ENCODE measurements around the gene CYP51A1. TPM values are rescaled to one million over a fixed set of nuclear protein-coding genes. Genes with fewer than 3 reads are reported as not detected.
A peak's percentile ranks its signal among the peaks of the same experiment; 100 is the strongest.
"Not testable (repeated sequence)": the region's sequence is repeated elsewhere in the genome, so short reads cannot be mapped to it uniquely, and the experiment has no call there.

The CYP51A1 gene
- total and polyA plus RNA-seq, 8 donors = 9.6 to 43.5 (median 30.4) TPM

DNA sequence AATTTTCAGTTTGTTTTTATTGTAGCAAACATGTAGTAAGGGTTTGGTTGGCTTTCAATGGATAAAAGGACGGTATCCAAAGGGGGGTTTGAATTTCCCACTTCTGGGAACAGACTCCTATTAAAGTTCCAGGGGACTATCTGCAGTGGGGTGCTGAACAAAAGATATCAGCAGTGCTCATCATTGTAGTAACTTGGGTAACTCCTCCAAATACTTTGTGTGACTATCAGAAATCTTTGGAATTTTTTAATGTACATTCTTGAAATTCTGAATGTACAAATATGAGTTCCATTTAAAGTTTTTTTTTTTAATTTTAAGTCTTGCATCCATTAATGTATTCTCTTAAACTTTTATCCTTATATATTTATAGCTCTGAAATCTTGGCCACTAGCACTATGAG is 42.1 kb downstream of the CYP51A1 start:
- H3K27ac ChIP-seq = no peak overlapping the region
- no peak overlapping the region for H3K4me3 ChIP-seq
- H3K36me3 ChIP-seq = peaks cover 6 to 67% (median 11%) of the 10 kb centered on the region in 3 donors
- H3K27me3 ChIP-seq = no peaks in the 10 kb centered on the region
- H3K4me1 ChIP-seq = no peaks in the 10 kb centered on the region
- WGBS, 2 donors = 97 to 99% methylated on average over 1 of the region's 1 CpG
- TF ChIP-seq, protein P1, sequence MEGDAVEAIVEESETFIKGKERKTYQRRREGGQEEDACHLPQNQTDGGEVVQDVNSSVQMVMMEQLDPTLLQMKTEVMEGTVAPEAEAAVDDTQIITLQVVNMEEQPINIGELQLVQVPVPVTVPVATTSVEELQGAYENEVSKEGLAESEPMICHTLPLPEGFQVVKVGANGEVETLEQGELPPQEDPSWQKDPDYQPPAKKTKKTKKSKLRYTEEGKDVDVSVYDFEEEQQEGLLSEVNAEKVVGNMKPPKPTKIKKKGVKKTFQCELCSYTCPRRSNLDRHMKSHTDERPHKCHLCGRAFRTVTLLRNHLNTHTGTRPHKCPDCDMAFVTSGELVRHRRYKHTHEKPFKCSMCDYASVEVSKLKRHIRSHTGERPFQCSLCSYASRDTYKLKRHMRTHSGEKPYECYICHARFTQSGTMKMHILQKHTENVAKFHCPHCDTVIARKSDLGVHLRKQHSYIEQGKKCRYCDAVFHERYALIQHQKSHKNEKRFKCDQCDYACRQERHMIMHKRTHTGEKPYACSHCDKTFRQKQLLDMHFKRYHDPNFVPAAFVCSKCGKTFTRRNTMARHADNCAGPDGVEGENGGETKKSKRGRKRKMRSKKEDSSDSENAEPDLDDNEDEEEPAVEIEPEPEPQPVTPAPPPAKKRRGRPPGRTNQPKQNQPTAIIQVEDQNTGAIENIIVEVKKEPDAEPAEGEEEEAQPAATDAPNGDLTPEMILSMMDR (IDR thresholded peaks at IDR 0.05) = no peak
- no peak for DNase-seq
- H3K9me3 ChIP-seq = no peaks in the 10 kb centered on the region
- FAIRE-seq = no peak
- intact Hi-C loops (cut with DNase I) = no loop called here
- ATAC-seq = no peak

DNA sequence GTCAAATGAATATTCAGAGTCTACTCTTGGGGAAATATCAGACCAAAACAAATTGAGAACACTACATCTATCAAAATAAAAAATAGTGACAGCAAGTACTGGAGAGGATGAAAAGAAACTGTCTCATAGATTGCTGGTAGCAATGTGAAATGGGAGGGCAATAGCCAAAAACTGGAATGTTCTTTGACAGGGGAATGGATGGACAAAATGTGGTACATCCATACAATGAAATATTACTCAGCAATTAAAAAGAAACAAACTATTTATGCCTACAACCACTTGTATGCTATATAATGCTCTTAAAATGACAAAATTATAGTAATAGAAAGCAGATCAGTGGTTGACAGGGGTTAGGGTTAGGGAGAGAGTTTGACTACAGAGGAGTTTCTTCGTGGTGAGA is 46.0 kb downstream of the CYP51A1 start:
- no peaks in the 10 kb centered on the region for H3K27me3 ChIP-seq
- no peak overlapping the region for H3K27ac ChIP-seq
- no peaks in the 10 kb centered on the region for H3K9me3 ChIP-seq
- H3K4me1 ChIP-seq = no peaks in the 10 kb centered on the region
- ATAC-seq = no peak
- intact Hi-C loops (cut with DNase I) = no loop called here
- no peak for DNase-seq
- no peak overlapping the region for H3K4me3 ChIP-seq
- no peak for FAIRE-seq
- TF ChIP-seq, protein P1 (IDR thresholded peaks at IDR 0.05) = no peak
- WGBS, 2 donors = 98 to 100% methylated on average over 1 of the region's 1 CpG
- peaks cover 3 to 79% (median 31%) of the 10 kb centered on the region in 3 donors for H3K36me3 ChIP-seq

DNA sequence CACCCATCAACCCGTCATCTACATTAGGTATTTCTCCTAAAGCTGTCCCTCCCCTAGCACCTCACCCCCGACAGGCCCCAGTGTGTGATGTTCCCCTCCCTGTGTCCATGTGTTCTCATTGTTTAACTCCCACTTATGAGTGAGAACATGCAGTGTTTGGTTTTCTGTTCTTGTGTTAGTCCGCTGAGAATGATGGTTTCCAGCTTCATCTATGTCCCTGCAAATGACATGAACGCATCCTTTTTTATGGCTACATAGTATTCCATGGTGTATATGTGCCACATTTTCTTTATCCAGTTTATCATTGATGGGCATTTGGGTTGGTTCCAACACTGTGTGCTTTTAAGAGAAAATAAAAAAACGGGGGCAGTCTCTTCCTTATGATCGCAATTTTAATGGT is 50.4 kb downstream of the CYP51A1 start:
- H3K4me1 ChIP-seq; intact Hi-C loops (cut with DNase I); H3K27ac ChIP-seq; H3K27me3 ChIP-seq; ATAC-seq; H3K9me3 ChIP-seq; H3K4me3 ChIP-seq; FAIRE-seq; DNase-seq: not testable (repeated sequence)
- WGBS, 2 donors = 98 to 100% methylated on average over 6 of the region's 6 CpGs
- peaks cover 0 to 65% (median 28%) of the 10 kb centered on the region in 3 donors for H3K36me3 ChIP-seq

DNA sequence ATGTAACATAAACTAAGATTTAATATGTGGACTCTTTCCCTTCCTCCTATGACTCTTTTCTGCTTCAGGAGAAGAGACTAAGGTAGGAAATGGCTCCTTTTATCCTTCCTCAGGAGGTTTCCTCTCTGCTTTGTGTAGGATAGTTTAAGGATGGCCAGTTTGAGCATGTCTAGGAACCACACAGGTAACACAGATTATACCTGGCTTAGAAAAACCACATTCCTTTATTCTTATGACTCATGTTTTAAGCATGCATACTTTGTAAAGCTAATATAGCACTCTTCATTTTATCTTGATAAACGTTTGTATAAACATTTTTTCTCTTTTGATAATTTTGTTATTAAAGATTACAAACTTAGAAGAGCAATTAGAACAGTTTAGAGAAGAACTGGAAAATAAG is 57.8 kb downstream of the CYP51A1 start:
- FAIRE-seq (peak; percentile 60), ATAC-seq (peak; percentile 58 to 92 (median 75)), DNase-seq (no peak)
- H3K9me3 ChIP-seq = no peaks in the 10 kb centered on the region
- H3K27ac ChIP-seq = peak overlapping the region in 2 of 4 donors; percentile 2 to 53
- no peak overlapping the region for H3K4me3 ChIP-seq
- intact Hi-C loops (cut with DNase I) = no loop called here
- H3K4me1 ChIP-seq = peaks cover 2 to 15% (median 12%) of the 10 kb centered on the region in 3 donors
- TF ChIP-seq, protein P1 (IDR thresholded peaks at IDR 0.05) = no peak
- H3K27me3 ChIP-seq = no peaks in the 10 kb centered on the region
- 9 to 18% methylated on average over 1 of the region's 1 CpG for WGBS, 2 donors
- peaks cover 0 to 22% (median 6%) of the 10 kb centered on the region in 3 donors for H3K36me3 ChIP-seq

DNA sequence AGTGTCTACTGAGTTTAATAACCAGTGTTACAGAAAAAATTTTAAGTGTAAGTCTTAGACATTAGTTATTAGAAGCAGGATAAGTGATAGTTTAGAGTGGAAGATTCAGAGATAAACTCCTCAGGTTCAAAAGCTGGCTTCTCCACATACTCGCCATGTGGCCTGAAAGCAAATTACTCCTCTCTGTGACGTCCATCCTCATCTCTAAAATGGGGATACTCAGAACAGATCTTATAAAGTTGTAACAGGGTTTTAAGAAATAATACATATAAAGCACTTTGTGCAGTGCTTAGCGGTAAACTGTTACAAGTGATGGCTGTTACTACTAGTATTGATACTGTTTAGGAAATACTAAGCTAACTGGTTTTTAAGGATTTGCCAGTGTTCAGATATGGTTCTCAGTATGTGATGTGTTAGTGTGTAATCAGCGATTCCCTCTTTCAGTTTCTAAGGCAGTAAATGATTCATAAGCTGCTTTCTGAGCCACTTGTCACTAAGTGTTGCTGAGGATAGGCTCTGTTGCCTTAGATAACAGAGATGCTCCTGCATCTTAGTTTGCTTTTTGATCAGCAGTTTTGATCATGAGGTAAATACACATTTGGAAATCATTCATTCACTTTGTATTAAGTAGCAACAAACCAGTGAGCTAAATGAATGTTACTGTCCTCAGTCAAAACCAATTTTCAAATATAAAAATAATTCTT is 58.7 kb downstream of the CYP51A1 start:
- ATAC-seq = peak in 1 of 4 donors; percentile 73
- FAIRE-seq = no peak
- intact Hi-C loops (cut with DNase I) = no loop called here

More for the DNA sequence above, 58.7 kb downstream of the CYP51A1 start:
- Histone ChIP-seq H3K27me3 (no peaks in the 10 kb centered on the region), H3K9me3 (no peaks in the 10 kb centered on the region), H3K36me3 (peaks cover 0 to 23% (median 6%) of the 10 kb centered on the region in 3 donors), H3K4me1 (peaks cover 4 to 23% (median 17%) of the 10 kb centered on the region in 3 donors), H3K27ac (peak overlapping the region in 2 of 4 donors; percentile 2 to 53), H3K4me3 (no peak overlapping the region)
- TF ChIP-seq, protein P1 (IDR thresholded peaks at IDR 0.05) = no peak
- DNase-seq = no peak
- 93 to 96% methylated on average over 4 of the region's 4 CpGs for WGBS, 2 donors

Data from pancreas (tissue), 10 donors.